SK-N-SH (cell line): Measurements from ENCODE around the gene A2M.

Source experiments
- CTCF ChIP-seq: fragments of 200-600 bp; sonication (generic); IDR thresholded peaks from 2 replicates; pipeline ENCODE4 v1.6.1; 2017; ENCODE audit warnings: antibody characterized with exemption, mild to moderate bottlenecking, moderate library complexity
- EZH2phosphoT487 ChIP-seq: fragments of 200-600 bp; sonication (generic); IDR thresholded peaks from 2 replicates; pipeline ENCODE4 v1.6.1; 2017; ENCODE audit warnings: low read depth, mixed run types, mild to moderate bottlenecking, antibody characterized with exemption, moderate library complexity, borderline replicate concordance
- SIN3A ChIP-seq: IDR thresholded peaks from 2 replicates; pipeline ENCODE4 v1.6.1; 2012; ENCODE audit warnings: low read depth, mild to moderate bottlenecking, low read length, moderate library complexity, borderline replicate concordance
- TAF1 ChIP-seq: IDR thresholded peaks from 2 replicates; pipeline ENCODE4 v1.6.1; 2012; ENCODE audit warnings: low read depth, mild to moderate bottlenecking, low read length, moderate library complexity, borderline replicate concordance
- USF2 ChIP-seq: fragments of 150-350 bp; IDR thresholded peaks from 2 replicates; pipeline ENCODE4 v1.6.1; 2017; ENCODE audit warnings: antibody characterized with exemption, low read length, low read depth, borderline replicate concordance
- ZBTB33 ChIP-seq: IDR thresholded peaks from 2 replicates; pipeline ENCODE4 v1.4.0; 2012; ENCODE audit warnings: low read depth, borderline replicate concordance

DNA sequence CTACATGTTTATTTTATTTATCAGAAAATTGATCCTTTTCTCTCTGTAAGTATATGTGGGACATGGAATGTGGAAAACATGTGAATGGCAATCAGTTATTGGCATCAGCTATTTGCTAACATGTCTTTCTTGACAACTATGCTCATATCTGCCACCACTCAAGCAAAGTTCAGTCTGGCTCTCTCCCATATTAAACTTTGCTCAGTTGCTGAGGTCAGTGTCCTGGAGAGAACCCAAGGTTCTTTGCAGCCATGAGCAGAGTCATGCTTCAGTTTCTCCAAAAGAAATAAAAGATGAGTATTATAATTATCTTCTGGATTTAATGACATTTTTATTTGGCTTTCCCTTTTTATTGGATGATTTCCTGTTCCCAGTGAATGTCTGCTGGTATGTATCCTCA is 42.6 kb downstream of the A2M start:
- no peak for TF ChIP-seq CTCF
- no peak for TF ChIP-seq SIN3A
- no peak for TF ChIP-seq USF2
- no peak for TF ChIP-seq TAF1
- no peak for TF ChIP-seq EZH2phosphoT487
- no peak for TF ChIP-seq ZBTB33
